Spleen (tissue), 11 donors: ENCODE data around the gene RAB7A. TPM values are rescaled to one million over a fixed set of nuclear protein-coding genes. Genes with fewer than 3 reads are reported as not detected.
A peak's percentile ranks its signal among the peaks of the same experiment; 100 is the strongest.

ENCODE experiments used
- DNase-seq: peaks from one replicate; pipeline ENCODE4 v3.0.0-alpha.2; 2020
- H3K27ac ChIP-seq, 8 donors: fragments of 200-600 bp; sonication (generic) in 7 of 8; 1 replicate in 4 of 8; 2 replicates in 4 of 8; pipeline versions ENCODE4 v1.5.0 to v1.8.0; 2016 to 2021; ENCODE audit warnings: inconsistent platforms in 4 of 8, mild to moderate bottlenecking in 4 of 8, moderate library complexity in 1 of 8
- H3K27me3 ChIP-seq, 7 donors: fragments of 200-600 bp; sonication (generic) in 6 of 7; replicated peaks in 1 of 7; 1 replicate in 4 of 7; 2 replicates in 3 of 7; pipeline versions ENCODE4 v1.5.0 to v1.8.0; 2016 to 2021; ENCODE audit warnings: inconsistent platforms in 3 of 7, mild to moderate bottlenecking in 1 of 7
- H3K36me3 ChIP-seq, 6 donors: fragments of 200-600 bp; sonication (generic) in 5 of 6; 1 replicate in 4 of 6; 2 replicates in 2 of 6; pipeline versions ENCODE4 v1.5.0 to v1.8.0; 2016 to 2021; ENCODE audit warnings: inconsistent platforms in 2 of 6
- H3K4me1 ChIP-seq, 6 donors: fragments of 200-600 bp; sonication (generic) in 5 of 6; 1 replicate in 3 of 6; 2 replicates in 3 of 6; pipeline versions ENCODE4 v1.5.0 to v1.8.0; 2016 to 2021; ENCODE audit warnings: inconsistent platforms in 3 of 6
- H3K4me3 ChIP-seq, 8 donors: fragments of 200-600 bp; sonication (generic) in 7 of 8; 1 replicate in 4 of 8; 2 replicates in 4 of 8; pipeline versions ENCODE4 v1.5.0 to v1.8.0; 2016 to 2021; ENCODE audit warnings: inconsistent platforms in 4 of 8, mild to moderate bottlenecking in 4 of 8, moderate library complexity in 2 of 8
- H3K9me3 ChIP-seq, 8 donors: fragments of 200-600 bp; sonication (generic) in 7 of 8; 1 replicate in 4 of 8; 2 replicates in 4 of 8; pipeline versions ENCODE4 v1.5.0 to v1.8.0; 2016 to 2021; ENCODE audit warnings: inconsistent platforms in 4 of 8
- POLR2A ChIP-seq, 3 donors: fragments of 450-650 bp; IDR thresholded peaks; one replicate each; pipeline ENCODE4 v1.5.1; 2017; ENCODE audit warnings: antibody characterized with exemption in 3 of 3, mild to moderate bottlenecking in 1 of 3
- POLR2AphosphoS5 ChIP-seq, 3 donors: sonication (generic); formaldehyde crosslinking; IDR thresholded peaks; one replicate each; pipeline ENCODE4 v1.5.1; 2017; ENCODE audit warnings: antibody characterized with exemption in 3 of 3
- WGBS, 5 donors: extraction: QIAGEN DNeasy Blood & Tissue Kit in 3 of 5; methylation state at CpG; one replicate each; pipeline versions ENCODE4 v1.1.5 to v1.1.7; 2013 to 2018; 5-methylcytosine and 5-hydroxymethylcytosine counted together
- intact Hi-C: fragments of 100-400 bp; cut with DNase I; formaldehyde crosslinking; loops from one replicate; pipeline ENCODE4 v1.15.0; 2023; ENCODE audit warnings: low total_unique reads
- polyA plus RNA-seq, 3 donors: library from polyadenylated mRNA; stranded (reverse); fragments of 200-250 nt; gene quantifications; one replicate each; pipeline ENCODE4 v1.2.1, GENCODE V29; 2013
- total RNA-seq, 7 donors: library from RNA; depleted of rRNA in 3 of 7; stranded (reverse); fragments of >200 nt in 3 of 7; fragmentation: NEBNext Ultra II Directional in 4 of 7; extraction: Animal tissue kit (Norgen Biotek cat#: 25700) in 4 of 7; gene quantifications; one replicate each; pipeline versions ENCODE4 v1.1.0 to v1.2.1, GENCODE V29; 2016 to 2021
- TF ChIP-seq, protein P1 (sequence below), 11 experiments: fragments of 200-600 bp in 7 of 11; fragments of 450-650 bp in 4 of 11; sonication (generic) in 4 of 11; IDR thresholded peaks in 8 of 11; conservative IDR thresholded peaks in 3 of 11; 1 replicate in 7 of 11; 2 replicates in 4 of 11; pipeline versions ENCODE4 v1.4.0 to v1.8.0; 2016 to 2021; ENCODE audit warnings: antibody characterized with exemption in 11 of 11, inconsistent platforms in 4 of 11, mild to moderate bottlenecking in 1 of 11
- donor health status: healthy with polysubstance abuse.
- donor health status: DM: no; HTN: no; CAD: no; lungs with moderate emphysema.
- donor health status: DM: no; HTN: no; CAD: no.
- donor health status: Bipolar disorder and iron deficiency.
- donor health status: healthy.
- donor health status: DM: no; HTN: no; CAD: no.
- donor health status: DM: yes; HTN: yes; CAD: no.

The RAB7A gene
- total and polyA plus RNA-seq, 10 donors: 82.3 to 227 (median 150) TPM

DNA sequence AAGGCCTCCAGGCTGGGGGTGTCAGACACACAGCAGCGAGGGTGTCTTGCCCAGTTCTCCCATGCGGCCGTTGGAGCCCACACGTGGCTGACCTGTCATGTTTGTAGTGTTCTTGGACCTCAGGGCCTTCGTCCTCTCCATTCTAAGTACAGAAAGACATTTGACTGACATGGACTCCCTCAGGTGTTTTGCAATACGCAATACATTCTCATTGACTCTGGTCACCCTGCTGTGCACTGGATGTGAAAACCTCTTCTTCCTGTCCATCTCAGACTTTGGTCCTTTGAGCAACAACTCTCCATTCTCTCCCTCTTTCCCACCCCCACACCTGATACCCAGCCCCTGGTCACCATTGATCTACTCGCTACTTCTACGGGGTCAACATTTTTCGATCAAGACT lies 124.6 kb downstream of the RAB7A start:
- H3K27ac ChIP-seq: no peak overlapping the region
- peaks cover 2 to 30% (median 14%) of the 10 kb centered on the region in 6 donors for H3K4me1 ChIP-seq
- H3K9me3 ChIP-seq: peaks cover 2 to 25% (median 23%) of the 10 kb centered on the region in 8 donors
- H3K4me3 ChIP-seq: no peak overlapping the region
- H3K27me3 ChIP-seq: no peaks in the 10 kb centered on the region
- H3K36me3 ChIP-seq: peaks cover 0 to 5% (median 0%) of the 10 kb centered on the region in 6 donors
- intact Hi-C loops: no loop called here
- 88 to 95% (median 91%) methylated on average over 9 of the region's 9 CpGs for WGBS, 5 donors
- TF ChIP-seq POLR2A (IDR thresholded peaks at IDR 0.05) (no peak), POLR2AphosphoS5 (IDR thresholded peaks at IDR 0.05) (no peak)
- TF ChIP-seq, protein P1, sequence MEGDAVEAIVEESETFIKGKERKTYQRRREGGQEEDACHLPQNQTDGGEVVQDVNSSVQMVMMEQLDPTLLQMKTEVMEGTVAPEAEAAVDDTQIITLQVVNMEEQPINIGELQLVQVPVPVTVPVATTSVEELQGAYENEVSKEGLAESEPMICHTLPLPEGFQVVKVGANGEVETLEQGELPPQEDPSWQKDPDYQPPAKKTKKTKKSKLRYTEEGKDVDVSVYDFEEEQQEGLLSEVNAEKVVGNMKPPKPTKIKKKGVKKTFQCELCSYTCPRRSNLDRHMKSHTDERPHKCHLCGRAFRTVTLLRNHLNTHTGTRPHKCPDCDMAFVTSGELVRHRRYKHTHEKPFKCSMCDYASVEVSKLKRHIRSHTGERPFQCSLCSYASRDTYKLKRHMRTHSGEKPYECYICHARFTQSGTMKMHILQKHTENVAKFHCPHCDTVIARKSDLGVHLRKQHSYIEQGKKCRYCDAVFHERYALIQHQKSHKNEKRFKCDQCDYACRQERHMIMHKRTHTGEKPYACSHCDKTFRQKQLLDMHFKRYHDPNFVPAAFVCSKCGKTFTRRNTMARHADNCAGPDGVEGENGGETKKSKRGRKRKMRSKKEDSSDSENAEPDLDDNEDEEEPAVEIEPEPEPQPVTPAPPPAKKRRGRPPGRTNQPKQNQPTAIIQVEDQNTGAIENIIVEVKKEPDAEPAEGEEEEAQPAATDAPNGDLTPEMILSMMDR (IDR thresholded peaks at IDR 0.05 in 8 of 11, conservative IDR thresholded peaks at IDR 0.05 in 3 of 11): no peak
- no peak for DNase-seq

GRCh38 chr3:128851601-128852000 lies 125.6 kb downstream of the RAB7A start:
- no peak for TF ChIP-seq POLR2A (IDR thresholded peaks at IDR 0.05)
- no peak for TF ChIP-seq POLR2AphosphoS5 (IDR thresholded peaks at IDR 0.05)
- TF ChIP-seq, protein P1 (IDR thresholded peaks at IDR 0.05 in 8 of 11, conservative IDR thresholded peaks at IDR 0.05 in 3 of 11): no peak
- no peaks in the 10 kb centered on the region for H3K27me3 ChIP-seq
- peaks cover 2 to 35% (median 31%) of the 10 kb centered on the region in 8 donors for H3K9me3 ChIP-seq
- H3K36me3 ChIP-seq: peaks cover 0 to 5% (median 0%) of the 10 kb centered on the region in 6 donors
- H3K4me3 ChIP-seq: no peak overlapping the region
- H3K4me1 ChIP-seq: peaks cover 0 to 20% (median 4%) of the 10 kb centered on the region in 6 donors
- H3K27ac ChIP-seq: no peak overlapping the region
- intact Hi-C loops: no loop called here
- WGBS, 5 donors: 62 to 100% (median 66%) methylated on average over 1 to 4 of the region's 4 CpGs
- DNase-seq: no peak

- peak overlapping the region in 6 of 8 donors; percentile 3 to 81 (median 46) for H3K27ac ChIP-seq
- H3K27me3 ChIP-seq: no peaks in the 10 kb centered on the region
- H3K9me3 ChIP-seq: peaks cover 2 to 58% (median 48%) of the 10 kb centered on the region in 8 donors
- H3K4me3 ChIP-seq: no peak overlapping the region
- peaks cover 0 to 5% (median 0%) of the 10 kb centered on the region in 6 donors for H3K36me3 ChIP-seq
- intact Hi-C loops: no loop called here
- TF ChIP-seq POLR2AphosphoS5 (IDR thresholded peaks at IDR 0.05): no peak
- TF ChIP-seq, protein P1 (IDR thresholded peaks at IDR 0.05 in 8 of 11, conservative IDR thresholded peaks at IDR 0.05 in 3 of 11): no peak
- no peak for TF ChIP-seq POLR2A (IDR thresholded peaks at IDR 0.05)
- DNase-seq: no peak
- 88 to 100% (median 96%) methylated on average over 4 to 5 of the region's 5 CpGs for WGBS, 5 donors
- peaks cover 0 to 15% (median 0%) of the 10 kb centered on the region in 6 donors for H3K4me1 ChIP-seq
Measured at GRCh38 chr3:128853826-128854225, 127.8 kb downstream of the RAB7A start.

DNA sequence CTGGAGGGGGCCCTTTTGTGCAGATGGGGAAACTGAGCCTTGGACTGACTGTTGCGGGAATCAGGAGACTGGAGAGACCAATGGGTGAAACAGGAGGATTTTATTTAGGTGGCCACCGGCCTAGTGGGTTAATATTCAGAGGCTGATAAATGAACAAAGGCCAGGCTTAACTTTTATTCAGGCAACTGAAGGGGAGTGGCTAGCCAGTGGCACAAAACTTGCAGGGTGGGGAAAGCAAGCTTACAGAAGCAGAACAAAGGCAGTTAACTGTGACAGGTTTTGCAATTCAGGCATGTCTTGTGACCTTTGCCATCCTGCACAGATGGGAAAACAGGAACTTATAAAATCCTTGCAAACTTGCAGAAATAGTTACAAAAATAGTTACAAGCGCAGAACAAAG lies 128.5 kb downstream of the RAB7A start:
- no peak for TF ChIP-seq POLR2AphosphoS5 (IDR thresholded peaks at IDR 0.05)
- no peak for TF ChIP-seq POLR2A (IDR thresholded peaks at IDR 0.05)
- TF ChIP-seq, protein P1 (IDR thresholded peaks at IDR 0.05 in 8 of 11, conservative IDR thresholded peaks at IDR 0.05 in 3 of 11): no peak
- 59 to 76% (median 65%) methylated on average over 3 of the region's 3 CpGs for WGBS, 5 donors
- intact Hi-C loops: no loop called here
- Histone ChIP-seq H3K4me3 (no peak overlapping the region), H3K36me3 (peaks cover 0 to 5% (median 0%) of the 10 kb centered on the region in 6 donors), H3K27me3 (no peaks in the 10 kb centered on the region), H3K9me3 (peaks cover 6 to 64% (median 54%) of the 10 kb centered on the region in 8 donors), H3K4me1 (peaks cover 0 to 15% (median 0%) of the 10 kb centered on the region in 6 donors), H3K27ac (peak overlapping the region in 6 of 8 donors; percentile 3 to 81 (median 46))
- DNase-seq: no peak
